HEK293 (cell line): ENCODE data around the gene STAB1.

Experiments
- BCL11A ChIP-seq: fragments of 450-650 bp; formaldehyde crosslinking; IDR thresholded peaks from 2 replicates; pipeline ENCODE4 v1.5.1; 2016; ENCODE audit warnings: low read depth, missing biosample characterization, missing genetic modification characterization
- CTCF ChIP-seq: fragments of 450-650 bp; formaldehyde crosslinking; IDR thresholded peaks from 2 replicates; pipeline ENCODE4 v1.5.1; 2016; ENCODE audit warnings: missing biosample characterization, missing genetic modification characterization
- GFI1B ChIP-seq: fragments of 450-650 bp; formaldehyde crosslinking; IDR thresholded peaks from 2 replicates; pipeline ENCODE4 v1.5.1; 2016; ENCODE audit warnings: missing biosample characterization, missing genetic modification characterization
- PRDM1 ChIP-seq: fragments of 450-650 bp; formaldehyde crosslinking; IDR thresholded peaks from 2 replicates; pipeline ENCODE4; 2016; ENCODE audit warnings: missing biosample characterization, missing genetic modification characterization
- PRDM4 ChIP-seq: fragments of 450-650 bp; formaldehyde crosslinking; IDR thresholded peaks from 2 replicates; pipeline ENCODE4 v1.5.1; 2017; ENCODE audit warnings: missing biosample characterization, missing genetic modification characterization
- REST ChIP-seq: fragments of 450-650 bp; formaldehyde crosslinking; IDR thresholded peaks from 2 replicates; pipeline ENCODE4 v1.5.1; 2016; ENCODE audit warnings: missing biosample characterization, missing genetic modification characterization
- ZBTB8A ChIP-seq: fragments of 450-650 bp; formaldehyde crosslinking; IDR thresholded peaks from 2 replicates; pipeline ENCODE4 v1.5.1; 2016; ENCODE audit warnings: missing biosample characterization, missing genetic modification characterization
- ZNF19 ChIP-seq: fragments of 450-650 bp; formaldehyde crosslinking; IDR thresholded peaks from 2 replicates; pipeline ENCODE4; 2016; ENCODE audit warnings: missing biosample characterization, missing genetic modification characterization, low read depth
- ZNF513 ChIP-seq: fragments of 450-650 bp; IDR thresholded peaks from 2 replicates; pipeline ENCODE4 v1.5.1; 2018; ENCODE audit warnings: missing biosample characterization, missing genetic modification characterization
- ZNF555 ChIP-seq: fragments of 450-650 bp; formaldehyde crosslinking; conservative IDR thresholded peaks from 2 replicates; pipeline ENCODE4 v1.5.1; 2017; ENCODE audit warnings: missing biosample characterization, mild to moderate bottlenecking, missing genetic modification characterization, inconsistent platforms
- ZNF707 ChIP-seq: fragments of 450-650 bp; formaldehyde crosslinking; IDR thresholded peaks from 2 replicates; pipeline ENCODE4 v1.5.1; 2016; ENCODE audit warnings: missing biosample characterization, missing genetic modification characterization

- TF ChIP-seq PRDM1 (tag by site-specific recombination) (no peak), ZBTB8A (tag by site-specific recombination) (no peak), CTCF (tag by site-specific recombination) (no peak), REST (tag by site-specific recombination) (no peak), ZNF19 (tag by site-specific recombination) (no peak), BCL11A (tag by site-specific recombination) (no peak), PRDM4 (tag by site-specific recombination) (no peak), GFI1B (no peak), ZNF707 (no peak), ZNF555 (tag by site-specific recombination) (no peak), ZNF513 (tag by site-specific recombination) (no peak)
Measured at GRCh38 chr3:52477076-52477795, 17.9 kb upstream of the STAB1 start.
